ENCODE results near the gene TMEM236. TPM values are rescaled to one million over a fixed set of nuclear protein-coding genes. Genes with fewer than 3 reads are reported as not detected.
A peak's percentile ranks its signal among the peaks of the same experiment; 100 is the strongest.
"Not testable (repeated sequence)": the region's sequence is repeated elsewhere in the genome, so short reads cannot be mapped to it uniquely, and the experiment has no call there.

Gene TMEM236, protein sequence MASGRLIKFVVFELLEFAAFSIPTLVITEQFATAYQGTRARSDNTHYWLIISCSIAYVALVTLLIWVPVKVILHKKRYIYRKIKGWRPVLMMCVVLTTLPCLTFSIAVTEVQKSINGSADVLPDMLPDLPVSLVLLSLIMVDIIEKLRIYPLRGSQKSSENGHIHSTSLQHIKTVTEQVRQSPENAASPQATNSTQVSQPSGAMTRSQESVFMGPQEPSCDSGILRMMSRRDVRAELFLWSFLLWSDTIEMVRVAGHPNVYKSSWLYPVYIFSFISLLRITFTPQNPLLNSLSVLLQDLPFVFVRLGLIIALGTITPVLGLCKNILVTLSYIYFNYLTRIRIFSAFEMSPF
- not detected in 2 replicates for total RNA-seq (2014; rRNA removed; shearing (Covaris generic))

DNA sequence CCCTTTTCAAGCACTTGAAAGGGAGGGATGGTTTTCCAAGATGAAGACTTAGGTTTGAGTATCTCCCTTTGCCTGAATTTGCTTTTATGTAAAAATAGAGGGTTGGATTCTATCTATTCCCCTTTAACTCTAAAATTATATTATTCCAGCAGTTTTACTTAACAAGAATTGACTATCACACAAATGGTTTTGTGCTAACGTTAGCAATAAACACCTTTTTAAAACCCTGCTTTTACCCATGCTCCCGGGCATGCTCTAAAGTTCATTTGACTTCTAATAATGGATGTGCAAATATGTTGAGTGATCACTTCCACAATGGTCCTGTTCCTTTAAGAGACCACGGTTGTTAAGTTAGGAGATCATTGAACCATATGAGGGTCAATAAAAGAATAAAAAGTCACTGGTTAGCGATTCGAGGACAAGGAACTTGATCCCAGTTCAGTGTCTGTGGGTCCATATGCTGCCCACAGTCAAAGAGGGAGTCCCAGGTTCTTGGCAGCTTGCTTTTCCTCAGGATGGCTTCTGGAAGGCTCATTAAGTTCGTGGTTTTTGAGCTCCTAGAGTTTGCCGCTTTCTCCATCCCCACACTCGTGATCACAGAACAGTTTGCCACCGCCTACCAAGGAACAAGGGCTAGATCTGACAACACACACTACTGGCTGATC lies at the start of gene TMEM236:
TMEM236 (plus strand) TSS at position 421 of the 665 bp plus-strand sequence; CDS start at position 516, 95 bp downstream.
- DNase-seq (ENCODE audit: low read depth), result no peak

DNA sequence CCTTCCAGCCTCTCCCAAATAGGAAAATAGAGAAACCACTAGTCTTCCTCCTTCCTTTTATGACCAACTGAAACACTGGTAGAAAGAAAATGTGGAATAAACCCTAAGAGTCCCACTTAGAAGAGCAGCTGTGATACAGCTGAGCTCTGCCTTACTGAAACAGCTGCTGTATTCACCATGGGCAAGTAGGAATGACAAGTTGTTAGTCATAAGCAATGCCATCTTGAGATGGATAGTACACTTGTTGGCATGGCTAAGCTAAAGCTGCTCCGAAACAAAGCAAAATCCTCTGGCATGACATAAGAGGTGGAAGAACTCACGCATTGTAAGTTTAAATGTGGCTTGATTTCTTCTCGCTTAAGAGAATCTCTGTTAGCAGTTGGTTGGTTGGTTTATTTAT lies 48.3 kb upstream of the TMEM236 start:
- DNase-seq (ENCODE audit: low read depth), result no peak

DNA sequence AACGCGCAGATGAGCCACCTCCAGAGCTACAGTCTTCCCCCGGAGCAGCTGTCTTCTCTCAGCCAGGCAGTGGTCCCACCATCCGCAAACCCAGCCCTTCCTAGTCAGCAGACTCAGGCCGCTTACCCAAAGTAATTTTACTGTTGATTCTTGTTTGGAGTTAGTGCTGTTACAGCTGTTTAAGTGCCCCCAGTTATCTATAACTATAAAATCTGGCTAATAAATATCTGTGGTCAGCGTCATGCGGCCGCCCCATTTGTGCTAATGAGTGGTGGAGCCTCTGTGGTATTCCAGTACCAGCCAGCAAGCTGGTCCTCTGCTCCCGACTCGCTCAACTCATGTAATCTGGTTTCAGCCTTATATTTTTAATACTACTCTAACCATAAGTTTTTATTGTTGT lies 43.2 kb upstream of the TMEM236 start:
- no peak for DNase-seq (ENCODE audit: low read depth)

DNA sequence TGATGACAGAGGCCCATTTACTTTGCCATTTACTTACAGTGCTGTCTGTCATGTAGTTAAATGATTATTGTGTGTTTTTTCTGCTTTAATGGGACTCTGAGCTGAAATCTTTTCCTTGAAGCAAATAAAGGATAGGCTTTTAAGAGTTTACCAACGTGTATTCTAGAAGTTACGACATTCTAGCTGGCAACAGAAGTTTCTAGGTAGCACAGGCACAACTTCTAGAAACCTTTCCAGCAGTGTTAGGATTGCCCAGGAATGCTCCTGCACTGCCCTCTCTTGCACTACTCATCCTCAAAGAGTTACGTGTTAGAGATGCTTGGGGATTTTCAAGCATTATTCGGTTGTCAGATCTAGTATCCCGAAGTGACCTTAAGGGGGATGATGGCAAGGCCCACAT lies 42.5 kb upstream of the TMEM236 start:
- DNase-seq (ENCODE audit: low read depth), result no peak

DNA sequence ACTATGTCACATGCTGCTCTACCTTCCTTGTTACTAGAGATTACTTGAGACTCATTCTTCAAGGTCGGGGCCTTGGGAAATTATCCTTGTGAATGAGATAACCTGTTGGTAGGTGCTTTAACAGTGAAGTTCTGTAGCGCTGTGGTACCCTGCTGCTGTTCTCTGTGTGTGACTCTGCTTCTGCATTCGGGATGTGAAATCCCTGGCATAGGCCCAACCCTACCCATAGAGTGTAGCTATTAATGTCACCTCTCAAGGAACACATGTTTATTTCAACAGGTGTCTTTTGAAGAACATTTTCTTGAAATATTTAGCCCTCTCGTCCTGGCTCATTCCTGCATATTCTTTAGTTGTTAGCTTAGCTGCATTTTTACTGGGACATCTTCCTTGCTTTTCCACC lies 41.8 kb upstream of the TMEM236 start:
- DNase-seq (ENCODE audit: low read depth), result no peak

DNA sequence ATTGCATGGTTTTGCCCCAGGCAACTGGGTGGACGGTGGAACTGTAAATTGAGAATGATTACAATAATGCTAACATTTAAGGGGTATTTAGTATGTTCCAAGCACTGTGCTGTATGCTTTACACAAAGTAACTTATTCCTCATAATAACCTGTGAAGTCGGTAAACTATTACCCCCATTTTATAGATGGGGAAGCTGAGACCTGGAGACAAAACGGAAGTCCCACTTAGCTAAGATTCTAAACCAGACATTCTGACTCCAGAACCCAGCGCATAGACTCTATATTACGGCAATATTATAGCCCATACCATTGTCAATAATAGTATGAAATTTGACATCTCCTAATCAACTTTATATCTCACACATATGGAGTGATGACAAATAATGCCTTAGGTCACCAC lies 39.9 kb upstream of the TMEM236 start:
- no peak for DNase-seq (ENCODE audit: low read depth)

DNA sequence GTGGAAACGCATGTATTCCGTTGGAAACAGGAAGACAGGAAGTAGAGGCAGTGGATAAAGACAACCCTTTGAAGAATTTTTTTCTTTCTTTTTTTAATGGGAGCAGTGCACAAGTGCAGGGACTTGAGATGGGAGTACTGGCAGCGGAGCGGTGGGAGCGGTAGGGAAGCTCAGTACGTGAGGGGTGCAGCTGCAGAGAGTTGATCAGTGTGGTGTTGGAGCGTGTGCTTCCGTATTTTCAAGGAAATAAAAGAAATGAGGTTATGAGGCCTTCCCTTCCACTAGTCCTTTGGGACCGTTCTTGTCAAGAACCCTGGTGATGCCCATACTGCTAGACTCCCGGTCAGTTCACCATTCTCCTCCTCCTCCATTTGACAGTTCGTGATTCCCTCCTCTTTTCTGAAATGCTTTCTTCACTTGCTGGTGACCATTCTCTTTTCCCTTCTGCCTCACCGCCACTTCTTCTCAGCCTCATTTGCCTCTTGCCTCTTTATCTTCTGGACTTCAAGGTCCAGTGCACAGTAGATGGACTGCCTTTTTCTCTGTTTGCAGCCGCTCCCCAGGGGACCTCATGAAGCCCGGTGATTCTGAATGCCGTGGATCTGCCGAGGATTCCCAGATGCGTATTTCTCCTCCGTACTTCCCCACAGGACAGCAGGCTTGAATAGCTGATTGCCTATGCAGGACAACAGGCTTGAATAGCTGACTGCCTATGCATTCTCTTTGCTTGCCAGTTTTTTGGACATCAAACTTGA lies 39.1 kb upstream of the TMEM236 start:
- DNase-seq (ENCODE audit: low read depth), result no peak

DNA sequence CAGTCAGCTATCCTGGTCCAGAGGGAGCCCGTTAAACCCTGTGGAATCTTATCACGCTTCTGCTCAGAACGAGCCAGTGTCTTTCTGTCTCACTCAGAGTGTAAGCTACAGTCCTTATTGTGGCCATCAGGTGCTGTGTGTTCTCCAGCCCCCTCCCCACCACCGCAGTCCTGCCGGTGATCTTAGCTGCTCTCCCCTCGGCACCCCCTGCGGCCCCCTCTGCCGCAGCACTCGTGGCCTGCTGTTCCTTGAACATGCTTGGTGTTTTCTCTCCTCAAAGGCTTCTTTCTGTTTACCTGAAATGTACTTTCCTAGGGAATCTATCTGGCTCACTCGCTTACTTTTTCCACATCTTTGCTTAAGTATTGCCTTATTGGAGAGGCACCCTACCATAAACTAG lies 38.2 kb upstream of the TMEM236 start:
- no peak for DNase-seq (ENCODE audit: low read depth)

DNA sequence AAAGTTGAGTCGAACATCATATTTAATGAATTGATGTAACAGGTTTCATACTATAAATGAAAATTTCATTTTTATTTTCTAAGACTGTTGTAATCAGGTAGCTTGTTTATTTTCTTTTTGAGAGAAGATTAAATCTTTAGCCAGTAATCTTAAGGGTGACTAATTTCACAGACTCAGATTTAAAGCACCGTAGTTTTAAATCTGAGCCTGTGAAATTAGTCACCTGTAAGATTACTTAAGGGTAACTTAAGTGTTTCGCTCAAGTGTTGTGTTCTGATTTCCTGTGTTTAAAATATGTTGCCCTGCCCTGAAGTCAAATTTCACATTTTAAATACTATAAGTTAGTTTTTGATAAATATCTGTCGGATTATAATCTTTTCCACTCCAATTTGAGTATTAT lies 35.8 kb upstream of the TMEM236 start:
- no peak for DNase-seq (ENCODE audit: low read depth)

DNA sequence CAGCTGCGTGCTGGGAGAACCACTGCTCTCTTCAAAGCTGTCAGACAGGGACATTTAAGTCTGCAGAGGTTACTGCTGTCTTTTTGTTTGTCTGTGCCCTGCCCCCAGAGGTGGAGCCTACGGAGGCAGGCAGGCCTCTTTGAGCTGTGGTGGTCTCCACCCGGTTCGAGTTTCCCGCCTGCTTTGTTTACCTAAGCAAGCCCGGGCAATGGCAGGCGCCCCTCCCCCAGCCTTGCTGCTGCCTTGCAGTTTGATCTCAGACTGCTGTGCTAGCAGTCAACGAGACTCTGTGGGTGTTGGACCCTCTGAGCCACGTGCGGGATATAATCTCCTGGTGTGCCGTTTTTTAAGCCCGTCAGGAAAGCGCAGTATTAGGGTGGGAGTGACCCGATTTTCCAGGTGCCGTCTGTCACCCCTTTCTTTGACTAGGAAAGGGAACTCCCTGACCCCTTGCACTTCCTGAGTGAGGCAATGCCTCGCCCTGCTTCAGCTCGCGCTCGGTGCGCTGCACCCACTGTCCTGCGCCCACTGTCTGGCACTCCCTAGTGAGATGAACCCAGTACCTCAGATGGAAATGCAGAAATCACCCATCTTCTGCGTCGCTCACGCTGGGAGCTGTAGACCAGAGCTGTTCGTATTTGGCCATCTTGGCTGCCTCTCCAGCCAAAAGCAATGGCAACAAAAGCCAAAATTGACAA lies 29.5 kb upstream of the TMEM236 start:
- not testable (repeated sequence) for DNase-seq (ENCODE audit: low read depth)

DNA sequence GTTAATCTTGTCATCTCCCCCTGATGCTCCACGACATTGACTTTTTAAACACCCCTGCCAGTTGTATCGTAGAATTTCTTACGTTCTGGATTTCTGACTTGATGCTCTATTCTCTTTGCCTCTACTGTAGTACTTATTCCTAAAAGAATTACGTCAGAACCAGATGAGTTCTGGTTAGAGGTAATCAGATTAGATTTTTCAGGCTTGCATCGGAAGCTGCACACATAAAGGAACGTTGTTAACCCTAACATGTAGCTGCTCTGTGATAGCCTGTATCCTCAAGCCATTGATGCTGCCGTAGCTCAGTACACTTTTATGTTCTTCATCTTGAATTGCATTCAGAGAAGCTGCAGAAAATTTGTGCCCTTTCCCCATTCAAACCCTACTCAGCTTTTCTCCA lies 26.3 kb upstream of the TMEM236 start:
- no peak for DNase-seq (ENCODE audit: low read depth)

DNA sequence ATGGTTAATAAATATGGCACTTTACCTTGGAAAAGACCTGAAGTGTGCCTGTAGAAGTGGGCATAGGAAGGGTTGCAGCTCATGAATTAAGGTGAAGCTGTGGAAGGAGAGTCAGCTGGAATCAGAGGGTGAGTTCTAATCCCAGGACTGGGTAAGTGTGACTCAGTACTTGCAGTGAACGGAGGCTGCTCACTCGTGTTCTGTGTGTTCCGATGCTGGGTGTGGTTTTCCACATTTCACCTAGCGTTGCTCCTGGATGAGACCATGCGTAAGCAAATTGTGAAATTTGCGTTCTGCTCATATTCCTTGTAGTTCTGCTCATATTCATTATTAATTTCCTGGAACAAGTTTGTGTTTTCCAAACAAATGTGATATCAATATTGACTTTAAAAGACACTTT lies 22.4 kb upstream of the TMEM236 start:
- no peak for DNase-seq (ENCODE audit: low read depth)

DNA sequence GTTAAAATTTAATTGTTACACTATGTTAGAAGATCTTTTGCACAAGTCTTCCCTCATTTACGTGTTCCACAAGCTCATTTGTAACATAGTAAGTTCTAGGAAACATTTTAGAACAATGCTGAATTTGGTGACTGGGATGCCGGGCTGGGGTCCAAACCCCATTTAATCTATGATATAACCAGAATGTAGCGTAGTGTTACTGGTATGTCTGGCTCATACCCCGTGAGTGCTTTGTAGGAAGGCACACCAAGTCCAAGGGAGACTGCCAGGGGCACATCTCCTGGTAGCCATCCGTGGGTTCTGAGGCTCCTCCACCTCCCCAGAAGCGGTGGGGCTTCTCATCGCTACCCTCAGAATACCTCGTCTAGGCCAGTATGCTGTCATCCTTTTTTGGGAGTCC lies 21.3 kb upstream of the TMEM236 start:
- DNase-seq (ENCODE audit: low read depth), result no peak

DNA sequence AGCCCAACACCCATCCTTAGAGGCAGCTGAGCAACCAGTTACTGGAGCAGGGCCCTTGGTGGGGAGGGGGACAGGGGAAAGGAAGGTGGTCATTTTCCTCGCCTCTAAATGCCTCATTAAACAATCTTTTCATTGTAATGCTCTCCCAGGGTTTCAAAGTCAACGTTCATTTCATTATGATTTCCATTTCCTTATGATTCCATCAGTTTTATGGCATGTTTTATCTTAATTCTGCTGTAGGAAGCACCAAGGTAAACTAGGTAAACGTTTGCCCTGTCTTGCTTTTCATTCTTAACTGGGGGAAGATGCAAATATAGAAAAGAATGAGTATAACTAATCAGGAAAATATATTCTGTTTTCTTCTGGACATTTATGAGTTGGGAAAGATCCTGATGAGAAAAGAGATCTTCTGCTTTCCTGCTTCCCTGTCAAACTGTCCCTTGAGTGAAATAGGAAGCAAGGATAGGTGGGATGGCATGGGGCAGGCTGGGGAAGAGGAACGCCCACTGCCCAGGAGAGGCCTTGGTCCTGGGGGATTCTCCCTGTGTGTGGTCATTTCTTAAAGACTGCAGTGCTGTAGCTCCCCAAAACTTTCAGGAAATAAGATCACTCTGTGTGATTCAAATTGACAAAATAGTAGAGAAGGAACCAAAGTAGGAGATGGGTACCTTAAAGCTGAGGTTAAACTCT lies 20.5 kb upstream of the TMEM236 start:
- DNase-seq (ENCODE audit: low read depth), result no peak

DNA sequence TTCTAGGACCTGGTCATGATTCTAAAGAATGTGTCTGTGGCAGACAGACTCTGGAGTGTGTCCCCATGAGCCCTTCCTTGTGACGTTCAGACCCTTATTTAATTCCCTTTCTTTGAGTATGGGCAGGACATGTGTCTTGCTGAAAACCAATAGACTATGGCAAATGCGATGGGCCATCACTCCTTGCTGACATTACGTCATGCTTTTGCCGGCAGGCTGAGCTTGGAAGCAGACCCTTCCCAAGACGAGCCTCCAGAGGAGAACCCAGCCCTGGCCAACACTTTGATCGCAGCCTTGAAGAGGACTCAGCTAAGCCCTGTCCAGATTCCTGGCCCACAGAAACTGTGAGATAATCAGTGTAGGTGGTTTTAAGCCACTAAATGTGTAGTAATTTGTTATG lies 18.4 kb upstream of the TMEM236 start:
- no peak for DNase-seq (ENCODE audit: low read depth)

DNA sequence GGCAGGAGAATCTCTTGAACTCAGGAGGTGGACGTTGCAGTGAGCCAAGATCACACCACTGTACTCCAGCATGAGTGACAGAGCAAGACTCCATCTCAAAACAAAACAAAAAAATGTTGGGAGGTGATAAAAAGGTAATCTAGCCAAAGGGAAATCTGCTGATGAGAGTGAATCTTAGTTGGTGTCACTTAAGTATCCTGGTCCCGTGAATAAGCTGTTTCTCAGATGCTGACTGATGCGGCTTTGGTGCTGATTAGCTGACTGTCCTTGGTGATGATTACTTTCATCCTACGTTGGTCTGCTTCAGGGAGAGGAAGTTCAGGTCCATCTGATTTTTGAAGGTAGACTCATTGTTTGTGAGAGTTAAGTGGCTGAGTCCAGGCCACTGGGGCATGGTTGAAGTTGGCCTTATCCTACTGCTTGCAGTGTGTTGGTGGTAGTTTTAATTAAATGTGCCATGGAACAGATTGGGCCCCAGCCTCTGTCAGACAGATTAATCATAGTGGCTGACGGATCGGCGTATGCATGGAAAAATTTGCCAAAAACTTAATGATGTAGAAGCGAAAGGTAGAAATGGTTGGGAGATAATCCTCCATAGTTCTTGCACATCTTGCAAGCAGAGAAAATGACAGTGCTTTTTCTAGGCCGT lies 17.4 kb upstream of the TMEM236 start:
- DNase-seq (ENCODE audit: low read depth), result no peak

DNA sequence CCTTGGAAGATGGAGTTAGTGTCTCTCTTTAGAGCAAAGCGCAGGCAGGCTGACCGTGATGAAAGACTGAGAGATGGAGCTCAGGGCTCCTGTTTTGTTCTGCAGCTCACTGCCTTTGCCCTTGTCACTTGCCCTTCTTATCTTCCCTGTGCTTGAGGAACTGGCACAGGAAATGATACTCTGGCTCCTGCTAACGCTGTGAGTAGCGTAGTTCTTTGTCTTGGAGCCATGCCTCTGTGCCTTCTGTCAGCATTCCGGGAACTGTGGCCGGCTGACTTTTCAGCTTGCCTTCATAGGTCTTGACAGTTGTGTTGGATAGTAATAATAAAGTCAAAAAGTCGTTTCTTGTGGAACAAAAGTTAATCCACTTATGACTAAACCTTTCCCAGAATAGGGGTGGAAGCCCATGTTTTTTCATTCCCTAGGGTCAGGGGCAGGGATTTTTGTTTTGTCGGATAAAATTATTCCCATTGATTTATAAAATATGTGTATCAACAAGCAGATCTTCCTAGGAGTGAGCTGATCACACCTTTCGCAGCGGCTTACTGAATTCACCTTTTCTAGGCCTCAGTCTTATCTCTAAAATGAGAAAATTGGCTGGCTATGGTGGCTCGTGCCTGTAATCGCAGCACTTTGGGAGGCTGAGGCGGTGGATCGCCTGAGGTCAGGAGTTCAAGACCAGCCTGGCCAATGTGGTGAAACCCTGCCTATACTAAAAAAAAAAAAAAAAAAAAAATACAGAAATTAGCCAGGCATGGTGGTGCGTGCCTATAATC lies 16.6 kb upstream of the TMEM236 start:
- DNase-seq (ENCODE audit: low read depth), result no peak

DNA sequence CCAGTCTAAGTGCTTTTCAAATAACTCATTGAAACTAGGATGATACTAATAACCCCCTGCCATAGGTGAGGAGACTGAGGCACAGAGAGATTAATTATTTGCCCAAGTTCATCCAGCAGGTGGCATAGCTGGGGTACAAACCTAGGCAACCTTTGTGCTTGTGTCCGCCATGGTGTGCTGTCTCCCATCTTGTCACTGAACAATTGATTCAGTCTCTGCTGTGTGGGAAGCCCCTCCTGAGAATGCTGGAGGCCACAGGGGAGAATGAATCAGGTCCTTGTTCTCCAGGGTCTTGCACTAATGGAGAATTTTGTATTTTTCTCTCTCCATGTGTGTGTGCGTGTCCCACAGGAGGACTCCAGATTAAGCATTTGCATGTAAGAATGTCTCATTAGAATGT lies 15.8 kb upstream of the TMEM236 start:
- no peak for DNase-seq (ENCODE audit: low read depth)

DNA sequence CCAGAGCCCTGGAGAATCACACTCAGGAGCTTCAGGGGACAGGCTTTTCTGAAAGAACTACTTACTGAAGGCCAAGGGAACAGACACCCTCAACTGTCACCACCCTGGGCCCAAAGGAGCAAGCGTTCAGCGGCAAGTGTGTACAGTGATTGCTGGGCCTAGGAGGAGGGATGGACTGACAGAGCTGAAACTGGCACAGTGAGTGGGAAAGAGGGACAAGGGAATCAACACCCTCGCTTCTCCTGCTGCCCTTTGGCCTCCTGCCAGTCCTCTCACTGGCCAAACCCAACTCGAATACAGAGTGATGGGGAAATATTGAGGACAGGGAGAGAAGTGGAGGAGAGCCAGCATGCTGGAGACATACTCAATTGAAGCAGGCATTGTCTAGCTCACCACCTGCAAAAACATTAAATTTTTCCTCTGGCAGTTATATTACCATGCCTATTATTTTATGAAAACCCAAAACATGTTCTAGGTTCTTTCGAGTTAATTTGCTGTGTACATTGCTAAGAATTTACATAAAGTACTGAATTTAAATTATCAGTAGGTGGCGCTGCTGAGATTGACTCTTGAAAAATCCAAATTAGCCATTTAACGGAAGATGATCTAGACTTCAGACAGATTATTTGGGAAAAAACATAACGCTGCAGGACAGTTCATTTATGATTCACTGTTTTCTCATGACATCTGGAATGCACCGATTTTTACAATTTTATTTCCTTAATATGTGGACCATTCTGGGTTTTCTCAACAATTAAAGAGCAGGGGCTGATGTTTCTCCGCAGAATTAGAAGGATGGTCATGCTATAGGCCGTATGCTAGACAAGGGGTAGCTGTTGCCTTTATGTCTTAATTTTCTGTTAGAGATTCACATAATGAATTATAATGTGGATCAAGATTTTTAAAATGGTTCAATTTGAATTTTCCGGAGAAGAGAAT lies 14.7 kb upstream of the TMEM236 start:
- DNase-seq (ENCODE audit: low read depth), result peak; percentile 25
